NOMO-1 treated with dmso at 0.1 percent for 144 hours (cell line): Measurements from ENCODE around the gene FST.
A peak's percentile ranks its signal among the peaks of the same experiment; 100 is the strongest.

ENCODE experiments used
- DNase-seq: peaks from one replicate; lab custom pipeline; 2025; ENCODE audit not compliant: unreplicated experiment; lab: John Stamatoyannopoulos, UW

FST gene

DNA sequence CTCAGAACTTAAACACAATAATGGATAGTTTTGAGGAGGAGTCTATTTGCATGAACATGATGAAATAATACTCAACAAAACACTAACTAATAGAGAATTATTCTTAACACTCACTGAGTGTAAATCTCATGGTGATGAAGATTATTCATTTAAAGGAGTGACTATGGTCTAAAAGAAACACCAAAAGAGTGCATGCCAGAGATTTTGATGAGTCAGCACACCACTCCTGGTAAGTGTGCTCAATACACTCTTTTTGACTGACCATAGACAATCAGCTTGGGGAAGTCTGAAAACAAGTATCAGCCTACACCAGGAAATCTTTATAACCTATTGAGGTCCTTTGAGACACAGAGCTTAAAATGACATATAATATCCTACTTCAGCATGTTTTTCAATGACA lies 6.8 kb upstream of the FST start:
- DNase-seq, result no peak

DNA sequence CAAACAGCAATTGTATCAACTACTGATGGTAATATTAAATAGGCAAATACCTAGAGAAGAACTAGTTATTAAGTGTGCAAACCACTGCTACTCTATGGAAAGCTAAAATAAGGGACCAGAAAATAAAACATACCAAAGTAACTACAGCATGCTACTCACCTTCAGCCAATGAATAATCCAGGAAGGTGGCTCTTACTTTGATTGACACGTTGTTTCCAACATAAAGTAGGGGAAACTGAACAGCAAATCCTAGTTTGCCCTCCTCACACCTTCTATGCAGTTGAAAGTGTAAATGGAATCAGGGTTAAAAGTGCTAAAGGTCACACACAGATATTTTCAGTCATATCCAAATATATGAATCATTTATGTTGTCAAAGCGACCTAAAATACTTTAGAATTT lies 5.1 kb upstream of the FST start:
- DNase-seq, result no peak

- DNase-seq, result no peak
Measured at GRCh38 chr5:53476019-53476418, 4.4 kb upstream of the FST start.

DNA sequence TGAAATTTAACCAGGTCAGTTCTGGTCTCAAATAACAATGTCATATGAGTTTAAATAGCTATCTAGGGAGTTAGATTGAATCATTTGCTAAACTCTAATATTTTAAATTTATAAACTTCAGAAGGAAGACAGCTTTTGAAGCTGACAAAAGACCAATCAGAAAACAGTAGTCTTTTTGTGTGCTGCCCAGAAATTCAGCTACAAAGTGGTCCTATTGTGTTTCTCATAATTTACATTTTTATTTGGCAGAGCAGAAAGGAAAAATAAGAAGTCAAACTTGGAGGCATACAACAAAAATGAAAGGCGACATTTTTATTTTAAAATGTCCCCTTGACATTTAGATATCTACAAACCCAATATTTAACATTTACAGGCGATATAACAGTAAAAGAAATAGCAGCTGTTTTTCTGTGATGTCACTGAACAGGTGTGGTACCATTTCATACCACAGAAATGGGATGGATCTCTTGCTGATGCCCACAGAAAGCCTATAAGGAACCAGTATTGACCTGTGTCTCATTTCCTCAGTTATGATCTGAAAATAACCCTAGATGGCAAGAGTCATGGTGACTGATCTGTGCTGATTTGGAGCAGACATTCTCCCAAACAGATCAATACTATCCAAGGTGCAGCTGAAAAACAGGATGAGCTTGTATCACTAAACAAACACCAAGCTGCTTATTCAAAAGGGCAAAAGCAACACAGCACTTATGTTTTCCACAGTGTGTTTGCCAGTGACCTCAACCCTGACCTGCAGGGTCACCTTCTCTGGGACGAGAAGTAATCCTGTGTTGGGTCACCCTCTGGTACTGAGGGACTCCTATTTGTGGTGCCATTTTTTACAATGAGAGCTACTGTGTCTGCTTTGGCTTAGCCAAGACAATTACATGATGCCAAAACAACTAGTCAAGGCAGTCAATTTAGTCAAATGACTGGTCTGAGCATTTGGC lies 3.6 kb upstream of the FST start:
- DNase-seq, result no peak

DNA sequence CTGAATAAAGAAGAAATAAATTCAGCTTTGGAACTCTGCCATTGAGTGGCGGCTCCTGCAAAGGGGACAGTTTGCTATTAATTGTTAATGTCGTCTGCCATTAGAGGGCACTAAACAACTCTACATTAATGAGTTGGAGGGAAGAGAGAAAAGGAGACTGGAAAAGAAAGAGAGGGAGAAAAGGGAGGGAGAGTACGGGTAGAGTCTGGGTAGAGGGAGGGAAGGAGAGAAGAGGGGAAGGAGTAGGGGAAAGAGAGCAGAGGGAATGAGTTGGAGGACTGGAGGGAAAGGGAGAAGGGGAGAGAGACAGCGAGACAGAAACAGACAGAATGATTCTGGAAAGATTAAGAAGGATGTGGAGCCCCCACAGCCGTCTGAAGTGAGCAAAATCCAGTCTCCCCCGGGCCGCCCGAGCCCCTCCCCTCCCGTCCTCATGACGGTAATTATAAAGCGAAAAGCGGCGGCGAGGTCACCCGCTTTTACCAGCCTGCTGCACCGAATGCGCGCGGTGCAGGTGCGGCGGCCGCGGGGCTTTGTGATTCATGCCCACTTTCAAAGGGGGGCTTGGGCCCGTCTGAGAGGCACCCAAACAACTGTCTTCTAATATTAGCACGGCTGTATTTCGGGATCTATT lies 1.9 kb upstream of the FST start:
- DNase-seq, result no peak

GRCh38 chr5:53479045-53479589 lies 1.3 kb upstream of the FST start:
- no peak for DNase-seq

GRCh38 chr5:53479590-53480415 lies 626 bp upstream of the FST start:
- no peak for DNase-seq

DNA sequence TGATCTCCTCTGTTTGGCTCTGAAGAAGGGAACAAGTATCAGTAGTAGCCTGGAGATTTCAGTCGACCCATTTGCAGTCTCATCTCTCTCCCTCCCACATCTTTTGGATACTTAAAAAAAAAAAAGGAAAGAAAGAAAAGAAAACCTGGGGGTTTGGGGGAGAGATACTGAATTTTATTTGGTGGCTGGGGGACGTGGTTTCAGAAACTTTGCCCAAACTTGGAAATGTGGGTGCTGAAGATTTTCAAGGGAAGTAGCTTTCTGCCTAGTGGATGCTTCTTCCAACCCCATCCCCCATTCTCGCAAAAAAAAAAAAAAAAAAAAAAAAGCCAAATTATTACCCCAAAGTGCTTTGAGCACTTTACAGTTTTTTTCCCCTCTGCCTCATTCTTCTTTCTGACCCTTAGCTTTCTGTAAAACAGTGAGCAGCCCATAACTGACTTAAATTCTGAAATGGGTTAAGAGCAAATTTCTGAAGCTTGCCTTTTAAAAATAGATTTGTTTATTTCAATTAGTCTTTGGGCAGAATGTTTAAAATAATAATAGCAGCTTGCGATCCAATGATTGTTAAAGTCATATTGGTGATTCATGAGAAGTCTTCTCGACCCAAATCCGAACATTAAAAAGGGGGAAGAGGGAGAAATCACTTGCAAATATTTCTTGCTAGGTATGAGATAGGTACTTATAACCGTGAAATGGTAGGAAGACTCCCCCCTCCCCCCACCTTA lies 894 bp downstream of the FST start:
- no peak for DNase-seq

- DNase-seq, result peak; percentile 89
Measured at GRCh38 chr5:53481887-53482716, 1.7 kb downstream of the FST start.

- no peak for DNase-seq
Measured at GRCh38 chr5:53482717-53483638, 2.5 kb downstream of the FST start.

DNA sequence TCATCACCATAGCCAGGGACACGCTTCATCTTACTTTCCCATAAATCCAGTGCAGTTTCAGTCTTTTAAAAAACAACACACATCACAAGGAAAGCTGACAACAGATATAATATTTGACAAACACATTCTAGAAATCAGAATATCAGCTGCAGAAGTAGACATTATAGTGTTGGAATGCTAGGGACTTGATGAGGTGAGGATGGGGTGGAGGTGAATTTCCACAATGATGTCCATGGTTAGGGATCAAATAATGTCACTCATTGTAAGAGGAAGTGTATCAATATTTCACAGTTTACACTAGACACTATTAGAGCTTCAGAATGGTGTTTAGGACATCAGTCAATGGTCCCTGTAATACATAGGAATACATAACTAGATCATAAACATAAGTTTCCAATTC lies 7.0 kb downstream of the FST start:
- no peak for DNase-seq

GRCh38 chr5:53488195-53488722 lies 7.8 kb downstream of the FST start:
- DNase-seq, result no peak

GRCh38 chr5:53490747-53491146 lies 10.3 kb downstream of the FST start:
- DNase-seq, result no peak

- no peak for DNase-seq
Measured at GRCh38 chr5:53501054-53501453, 20.6 kb downstream of the FST start.

DNA sequence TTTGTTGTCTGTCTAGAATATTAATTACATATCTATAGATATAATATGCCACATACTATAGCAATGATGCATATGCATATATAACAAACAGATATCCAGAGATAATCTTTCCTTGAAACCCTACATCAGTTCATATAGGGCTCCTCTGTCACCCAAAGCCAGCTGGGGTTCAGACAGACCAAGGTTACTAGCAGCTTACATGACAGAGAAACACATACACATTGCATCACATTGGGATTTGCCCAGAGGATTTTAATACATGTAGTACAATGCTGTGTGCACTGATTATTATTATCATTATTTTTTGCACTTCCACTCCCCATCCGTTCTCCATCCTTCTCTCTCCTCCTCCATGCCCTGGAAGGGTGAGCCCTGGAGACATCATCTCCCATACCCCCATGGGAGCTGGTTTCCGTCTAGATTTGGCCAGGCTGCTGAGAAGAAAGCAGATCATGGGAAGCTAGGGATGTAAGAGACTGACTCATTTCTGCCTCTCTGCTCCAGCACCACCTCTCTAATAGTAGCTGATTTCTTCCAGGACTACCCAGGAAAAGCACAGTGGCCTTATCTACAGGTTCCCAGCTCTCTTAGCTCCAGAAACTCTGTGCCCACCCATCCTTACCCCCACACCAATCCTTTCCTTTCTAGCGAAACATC lies 23.3 kb downstream of the FST start:
- DNase-seq, result no peak

GRCh38 chr5:53507013-53507412 lies 26.6 kb downstream of the FST start:
- DNase-seq, result no peak

DNA sequence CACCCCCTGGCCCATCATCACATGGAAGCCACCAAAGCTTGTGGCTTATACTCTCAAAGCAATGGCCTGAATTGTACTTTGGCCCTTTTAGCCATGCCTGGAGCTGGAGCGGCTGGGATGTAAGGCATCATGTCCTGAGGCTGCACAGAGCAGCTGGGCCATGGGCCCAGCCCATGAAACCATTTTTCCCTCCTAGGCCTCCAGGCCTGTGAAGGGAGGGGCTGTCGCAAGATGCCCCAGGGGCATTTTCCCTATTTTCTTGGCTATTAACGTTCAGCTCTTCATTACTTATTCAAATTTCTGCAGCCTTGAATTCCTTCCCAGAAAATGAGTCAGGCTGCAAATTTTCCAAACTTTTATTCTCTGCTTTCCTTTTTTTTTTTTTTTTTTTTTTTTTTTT lies 27.7 kb downstream of the FST start:
- no peak for DNase-seq

DNA sequence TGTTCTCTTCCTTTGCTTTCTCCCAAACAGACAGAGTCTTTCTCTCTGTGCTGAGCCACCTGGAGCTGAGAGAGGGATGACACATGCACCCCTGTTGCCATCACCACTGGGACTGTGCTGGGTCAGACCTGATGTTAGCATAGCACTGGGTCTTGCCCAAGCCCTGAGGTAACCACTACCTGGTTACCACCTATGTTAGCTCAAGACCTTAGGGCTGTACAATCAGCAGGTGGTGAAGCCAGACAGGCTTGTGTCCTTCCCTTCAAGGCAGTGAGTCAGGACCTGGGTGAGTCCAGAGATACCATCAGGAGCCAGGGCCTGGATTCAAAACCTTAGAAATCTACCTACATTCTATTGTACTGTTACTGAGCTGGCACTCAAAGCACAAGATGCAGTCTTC lies 32.1 kb downstream of the FST start:
- no peak for DNase-seq
